HG03280 (cell line): ENCODE measurements around the gene CHID1.

Source experiments
- ATAC-seq: cut with Tn5 transposase; IDR thresholded peaks from one replicate; pipeline ENCODE4 v1.9.1; 2021; ENCODE audit warnings: mild to moderate bottlenecking, moderate library complexity; ENCODE audit not compliant: unreplicated experiment

CHID1 gene

DNA sequence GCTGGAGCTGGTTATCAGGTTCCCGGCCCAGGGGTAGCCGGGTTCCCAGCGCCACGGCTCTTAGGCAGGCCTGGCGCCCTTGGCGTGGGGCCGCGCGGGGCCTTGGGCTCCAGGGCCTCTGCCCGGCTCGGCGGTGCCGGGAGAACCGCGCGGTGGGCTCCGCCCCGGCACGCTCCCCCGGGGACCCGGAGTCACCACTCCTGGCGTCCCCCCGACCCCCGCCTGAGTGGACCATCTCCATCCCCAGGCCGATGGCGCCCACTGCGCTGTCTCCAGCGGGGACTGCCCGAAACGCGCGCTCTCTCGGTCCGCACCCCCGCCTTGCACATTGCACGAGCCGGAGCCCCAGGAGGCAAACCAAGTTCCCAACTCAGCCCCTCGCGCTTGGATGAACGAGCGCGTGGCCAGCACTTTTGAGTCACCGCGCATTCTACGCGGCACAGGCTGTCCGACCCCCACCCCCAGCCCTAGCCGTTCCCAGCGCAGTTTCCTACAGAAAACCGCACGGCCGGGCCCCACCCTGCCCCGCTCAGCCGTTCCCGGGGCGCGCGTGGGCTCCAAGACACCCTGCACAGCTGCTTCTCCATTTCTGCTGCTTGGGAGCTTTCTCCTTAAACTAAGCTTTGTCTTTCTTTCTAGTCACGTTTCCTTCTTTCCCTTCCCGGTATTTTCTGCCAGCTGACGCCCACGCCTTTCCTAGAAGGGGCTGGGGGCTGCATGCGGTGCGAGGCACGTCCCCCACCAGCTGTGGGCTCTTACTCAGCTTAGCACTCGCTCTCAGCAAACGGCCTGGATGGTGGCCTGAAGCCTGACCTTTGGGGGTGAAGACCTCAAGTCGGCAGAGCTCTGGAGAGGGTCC is 650 bp upstream of the CHID1 start:
- peak; percentile 32 for ATAC-seq

DNA sequence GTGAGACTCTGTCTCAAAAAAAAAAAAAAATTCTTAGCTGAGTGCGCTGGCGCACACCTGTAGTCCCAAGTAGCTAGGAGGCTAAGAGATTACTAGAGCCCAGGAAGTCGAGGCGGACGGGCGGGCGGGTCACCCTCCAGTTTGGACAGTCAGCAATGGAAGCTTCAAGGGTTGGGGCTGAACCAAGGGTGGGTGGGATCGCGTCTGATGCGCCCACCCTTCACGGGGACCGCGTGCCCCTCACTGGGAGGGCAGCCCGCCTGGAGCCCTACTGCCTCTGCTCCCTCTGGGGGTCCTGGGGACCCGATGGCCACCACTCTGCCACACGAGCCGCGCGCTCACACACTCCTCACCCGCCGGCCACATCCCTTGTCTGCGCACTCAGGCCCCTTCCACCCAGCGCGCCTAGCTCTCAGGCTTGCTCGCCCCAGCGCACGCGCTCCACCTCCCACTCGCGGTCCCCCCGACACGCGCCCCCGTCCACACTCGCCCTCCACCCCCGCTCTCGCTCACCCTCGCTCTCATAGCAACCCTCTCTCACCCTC is 494 bp downstream of the CHID1 start:
- ATAC-seq = peak; percentile 5

DNA sequence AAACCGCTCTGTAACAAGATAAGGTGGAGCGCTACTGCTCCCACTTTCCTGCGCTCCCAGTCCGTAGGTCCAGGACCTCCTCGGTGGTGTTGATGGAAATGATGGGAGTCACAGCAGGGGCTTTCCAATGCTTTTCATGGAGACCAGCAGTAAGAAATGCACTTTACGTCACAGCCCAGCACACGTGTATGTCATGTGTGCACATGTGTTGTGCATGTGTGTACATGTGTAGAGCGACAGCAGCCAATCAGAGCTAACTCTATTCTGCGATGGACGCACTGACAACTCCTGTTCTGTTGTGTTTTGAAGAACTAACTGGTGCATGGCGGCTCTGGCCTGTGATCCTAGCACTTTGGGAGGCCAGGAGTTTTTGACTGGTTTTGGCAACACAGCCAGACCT is 1.2 kb downstream of the CHID1 start:
- no peak for ATAC-seq

DNA sequence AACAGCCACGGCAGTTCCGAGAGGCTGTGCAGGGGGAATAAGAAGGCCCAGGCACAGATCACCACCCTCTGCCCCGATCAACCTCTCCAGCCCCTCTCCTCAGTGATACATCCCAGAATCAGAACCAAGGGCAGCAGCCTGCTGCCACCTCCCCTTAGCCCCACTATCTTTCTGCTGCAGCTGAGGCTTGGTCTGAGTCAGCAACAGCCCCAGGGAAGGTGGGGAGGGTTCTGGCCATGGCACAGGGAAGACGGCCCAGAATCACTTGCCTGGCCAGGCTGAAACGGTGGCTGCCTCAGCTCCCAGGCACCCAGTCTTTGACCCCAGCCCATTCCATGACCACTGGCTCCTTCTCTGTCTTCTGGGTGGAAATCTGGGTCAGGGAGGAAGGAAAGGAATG is 2.3 kb downstream of the CHID1 start:
- no peak for ATAC-seq

DNA sequence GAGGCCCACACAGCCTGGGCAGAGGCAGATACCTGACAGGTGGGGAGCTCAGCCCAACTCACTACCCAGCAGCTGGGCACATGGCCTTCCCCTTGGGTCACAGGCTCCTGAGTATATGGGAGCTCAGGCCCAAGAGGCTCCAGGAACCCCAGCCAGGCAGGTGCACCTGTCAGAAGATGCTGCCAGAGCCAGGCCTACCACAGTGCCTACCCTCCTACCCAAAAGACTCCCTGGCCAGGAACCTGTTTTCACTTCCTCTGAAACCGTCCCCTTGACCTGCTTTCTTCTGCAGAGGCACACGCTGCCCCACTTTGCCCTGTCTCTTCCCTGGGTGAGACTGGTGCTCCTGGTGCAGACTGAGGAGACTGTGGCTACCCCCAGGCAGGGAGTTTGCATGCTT is 2.9 kb downstream of the CHID1 start:
- no peak for ATAC-seq

DNA sequence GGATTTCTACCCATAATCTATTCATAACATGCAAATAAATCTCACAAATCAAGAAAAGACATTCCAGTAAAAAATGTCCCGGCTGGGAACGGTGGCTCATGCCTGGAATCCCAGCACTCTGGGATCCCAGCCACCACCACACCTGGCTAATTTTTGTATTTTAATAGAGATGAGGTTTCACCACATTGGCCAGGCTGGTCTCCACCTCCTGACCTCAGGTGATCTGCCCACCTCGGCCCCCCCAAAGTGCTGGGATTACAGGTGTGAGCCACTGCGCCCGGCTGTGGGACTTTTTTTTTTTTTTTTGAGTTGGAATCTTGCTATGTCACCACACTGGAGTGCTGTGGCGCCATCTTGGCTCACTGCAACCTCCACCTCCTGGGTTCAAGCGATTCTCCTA is 4.7 kb downstream of the CHID1 start:
- no peak for ATAC-seq

DNA sequence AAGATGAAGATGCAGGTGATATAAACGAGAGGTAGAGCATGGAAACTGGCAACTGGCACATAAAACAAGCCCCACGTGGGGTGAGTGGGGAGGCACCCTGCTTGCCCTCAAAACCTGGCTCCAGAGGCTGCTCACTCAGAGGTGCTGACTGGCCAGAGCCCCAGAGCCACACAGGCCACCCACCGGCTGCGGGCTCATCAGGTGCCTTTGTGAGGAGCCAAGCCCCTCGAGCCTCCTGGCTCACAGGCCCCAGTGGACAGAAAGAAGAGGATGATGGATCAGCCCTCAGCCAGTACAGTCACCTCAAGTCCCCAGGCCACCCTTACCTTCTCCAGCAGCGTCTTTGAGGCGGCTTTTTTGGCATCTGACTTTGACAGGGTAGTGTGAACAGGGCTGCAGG is 6.2 kb downstream of the CHID1 start:
- ATAC-seq = no peak

DNA sequence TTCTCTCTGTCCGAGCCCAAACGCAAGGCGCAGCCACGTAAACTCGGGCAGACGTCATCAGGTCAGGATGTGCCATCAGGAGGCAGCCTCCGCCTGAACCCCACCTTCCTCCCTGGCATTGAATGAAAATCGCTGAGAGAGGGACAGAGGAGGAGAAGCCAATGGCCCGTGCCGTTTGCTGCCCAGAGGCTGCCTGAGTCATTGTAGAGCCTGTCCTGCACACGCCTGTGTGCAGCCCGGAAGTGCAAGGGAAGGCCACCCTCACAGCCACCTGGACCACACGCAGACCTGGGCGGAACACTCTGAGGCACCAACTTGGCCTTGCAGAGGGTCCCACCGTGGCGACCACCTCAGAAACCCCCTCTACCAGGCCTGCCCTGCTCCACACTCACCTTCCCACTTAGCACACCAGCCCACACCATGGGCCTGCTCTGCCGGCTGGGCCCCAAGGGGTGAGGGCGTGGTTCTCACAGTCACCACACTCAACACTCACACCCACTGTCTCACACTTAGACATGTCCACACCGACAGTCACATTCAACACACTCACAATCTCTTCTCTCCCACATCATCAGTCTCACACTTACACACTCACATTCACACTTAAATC is 9.1 kb downstream of the CHID1 start:
- no peak for ATAC-seq

DNA sequence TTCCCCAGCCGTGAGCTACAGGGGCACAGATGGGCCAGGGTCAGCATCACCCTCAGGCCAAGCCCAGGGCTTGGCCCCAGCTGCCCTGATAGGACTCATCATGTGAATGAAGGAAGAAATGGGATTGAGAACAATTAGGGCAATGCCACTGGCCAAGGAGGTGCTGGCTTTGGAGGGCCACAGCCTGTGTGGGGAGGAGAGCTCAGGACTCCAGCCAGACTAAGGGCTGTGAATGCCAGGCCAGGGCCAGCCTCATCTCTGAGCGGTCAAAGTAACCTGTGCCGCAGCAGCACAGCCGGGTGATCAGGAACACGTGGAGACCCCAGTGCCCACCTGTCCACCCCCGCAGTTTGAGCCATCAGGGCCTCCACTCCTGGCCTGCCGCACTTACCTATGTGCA is 10.1 kb downstream of the CHID1 start:
- no peak for ATAC-seq

DNA sequence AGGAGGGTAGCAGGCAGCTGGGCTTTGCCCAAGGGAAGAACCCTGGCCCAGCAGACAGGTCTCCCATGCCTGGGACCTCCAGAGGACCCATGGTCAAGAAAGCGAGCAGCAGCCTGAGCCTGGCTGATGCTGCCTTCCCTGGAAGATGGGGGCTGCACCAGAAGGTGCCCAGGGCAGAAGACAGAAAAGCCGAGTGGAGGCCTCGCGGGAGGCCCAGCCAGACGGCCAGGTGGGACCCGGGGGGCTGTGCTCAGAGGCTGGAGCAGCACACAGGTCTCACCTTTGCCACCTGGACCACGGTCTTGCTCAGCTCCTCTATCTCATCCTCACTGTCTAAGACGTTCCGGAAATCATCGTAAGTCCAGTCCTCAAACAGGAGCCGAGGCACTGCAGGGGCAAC is 10.9 kb downstream of the CHID1 start:
- no peak for ATAC-seq

DNA sequence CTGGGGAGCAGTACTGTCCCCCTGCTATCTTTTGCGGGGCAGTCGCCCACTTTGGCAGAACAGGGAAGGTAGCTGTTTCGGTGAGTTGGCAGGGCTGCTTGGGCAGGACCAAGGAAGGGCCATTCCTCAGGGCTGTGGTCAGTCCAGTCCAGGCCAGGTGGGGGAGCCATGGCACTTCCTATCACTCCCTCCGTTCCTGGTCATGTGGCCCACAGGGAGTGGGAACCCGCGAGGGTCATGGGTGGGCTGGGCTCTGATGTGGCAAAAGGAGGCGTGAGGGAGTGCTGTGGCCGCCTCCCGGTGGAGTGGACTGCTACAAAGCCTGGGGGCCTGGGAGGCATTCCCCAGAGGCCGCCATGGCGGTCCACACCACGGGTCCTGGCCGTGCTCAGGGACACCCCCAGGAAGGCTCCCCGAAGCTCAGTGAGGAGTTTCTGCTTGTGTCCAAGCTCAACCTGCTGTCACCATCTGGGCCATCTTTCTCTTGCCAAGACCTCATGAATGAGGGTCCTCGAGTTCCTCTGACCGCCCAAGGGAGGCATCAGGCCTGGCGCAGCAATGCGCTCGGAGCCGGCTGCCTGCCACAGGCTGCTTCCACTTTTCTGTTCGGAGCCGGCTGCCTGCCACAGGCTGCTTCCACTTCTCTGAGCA is 11.9 kb downstream of the CHID1 start:
- ATAC-seq = no peak

DNA sequence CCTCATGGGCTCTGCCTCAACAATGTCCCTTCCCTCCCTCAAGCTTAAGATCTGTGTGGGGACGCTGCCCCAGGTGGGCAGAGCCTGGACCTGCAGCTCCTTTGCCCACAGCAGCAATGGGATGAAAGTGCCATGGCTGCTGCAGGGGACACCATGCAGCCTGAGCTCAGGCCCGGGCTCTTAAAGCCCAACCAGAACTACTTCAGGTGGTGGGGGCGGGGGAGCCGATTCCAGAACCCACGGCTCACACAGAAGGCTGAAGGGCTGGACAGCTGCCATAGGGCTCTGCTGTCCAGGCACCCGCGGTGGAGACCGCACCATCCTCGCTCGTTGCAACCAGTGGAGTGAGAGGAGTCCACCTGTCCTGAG is 12.5 kb downstream of the CHID1 start:
- no peak for ATAC-seq

DNA sequence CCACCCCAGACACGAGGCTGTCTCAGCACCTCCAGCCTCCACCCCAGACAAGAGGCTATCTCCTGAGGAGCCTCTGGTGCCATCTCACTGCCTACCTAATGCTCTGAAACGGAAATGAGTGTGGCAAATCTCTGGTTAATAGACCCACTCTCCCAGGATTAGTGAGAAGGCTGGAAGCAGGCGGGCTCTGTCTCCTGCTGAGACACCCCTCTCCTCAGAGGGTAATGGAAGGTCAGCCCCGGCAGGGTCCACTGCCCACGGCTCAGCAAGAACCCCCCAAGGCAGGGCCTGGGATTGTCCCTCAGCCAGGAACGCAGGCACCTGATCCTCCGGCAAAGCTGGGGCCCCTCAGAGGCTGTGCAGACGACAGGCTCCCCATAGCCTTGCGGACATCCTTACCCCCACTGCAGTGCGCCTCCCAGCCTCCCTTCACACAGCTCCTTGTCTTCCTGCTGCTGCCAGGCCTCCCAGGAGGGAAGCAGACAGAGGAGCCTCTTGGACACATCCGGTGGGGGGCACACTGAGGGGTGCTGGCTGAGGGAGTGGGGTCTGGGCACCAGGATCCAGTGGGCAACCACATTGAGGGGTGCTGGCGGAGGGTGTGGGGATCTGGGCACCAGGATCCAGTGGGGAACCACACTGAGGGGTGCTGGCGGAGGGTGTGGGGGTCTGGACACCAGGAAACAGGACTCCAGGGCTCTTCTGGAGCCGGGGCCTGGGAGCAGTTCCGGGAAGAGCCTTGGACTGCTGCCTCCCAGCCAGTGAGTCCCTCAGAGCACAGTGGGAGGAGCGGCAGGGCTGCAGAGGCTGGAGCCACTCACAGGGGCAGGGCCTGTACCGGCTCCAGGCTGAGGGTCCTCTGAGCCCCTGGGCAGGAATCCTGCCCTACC is 13.1 kb downstream of the CHID1 start:
- ATAC-seq = no peak

DNA sequence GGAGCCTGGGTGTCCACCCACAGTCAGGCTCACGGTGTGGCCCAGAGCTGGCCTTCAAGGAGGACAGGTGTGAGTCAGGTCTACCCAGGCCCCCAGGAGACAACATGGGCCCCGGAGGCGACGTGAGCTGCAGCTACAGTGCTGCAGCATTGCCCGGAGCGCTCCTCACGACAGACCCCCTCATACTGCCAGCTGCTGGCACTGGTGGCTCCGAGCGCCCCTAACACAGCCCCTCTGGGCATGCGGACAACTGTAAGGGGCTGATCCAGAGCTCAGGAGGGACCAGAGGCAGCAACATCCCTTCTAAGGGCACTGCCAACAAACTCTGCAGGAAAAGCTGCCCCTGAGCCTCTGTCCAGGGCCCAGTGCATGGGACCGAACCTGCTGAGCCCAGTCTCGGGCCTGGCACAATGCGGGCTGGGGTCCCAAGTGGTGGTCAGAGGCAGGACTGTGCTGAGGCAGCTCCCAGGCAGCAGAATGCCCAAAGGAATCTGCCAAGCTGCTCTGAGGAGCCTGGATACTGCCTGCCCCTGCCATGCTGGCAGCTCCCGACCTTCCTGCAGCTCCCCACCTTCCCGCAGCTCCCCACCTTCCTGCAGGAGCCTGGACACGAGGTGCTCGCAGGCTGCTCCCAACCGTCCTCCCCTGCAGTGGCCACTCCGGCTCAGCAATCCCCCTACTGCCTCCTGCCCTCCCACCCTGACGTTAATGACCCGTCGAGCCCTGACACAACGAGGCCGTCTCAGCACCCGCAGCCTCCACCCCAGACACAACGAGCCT is 15.1 kb downstream of the CHID1 start:
- no peak for ATAC-seq

DNA sequence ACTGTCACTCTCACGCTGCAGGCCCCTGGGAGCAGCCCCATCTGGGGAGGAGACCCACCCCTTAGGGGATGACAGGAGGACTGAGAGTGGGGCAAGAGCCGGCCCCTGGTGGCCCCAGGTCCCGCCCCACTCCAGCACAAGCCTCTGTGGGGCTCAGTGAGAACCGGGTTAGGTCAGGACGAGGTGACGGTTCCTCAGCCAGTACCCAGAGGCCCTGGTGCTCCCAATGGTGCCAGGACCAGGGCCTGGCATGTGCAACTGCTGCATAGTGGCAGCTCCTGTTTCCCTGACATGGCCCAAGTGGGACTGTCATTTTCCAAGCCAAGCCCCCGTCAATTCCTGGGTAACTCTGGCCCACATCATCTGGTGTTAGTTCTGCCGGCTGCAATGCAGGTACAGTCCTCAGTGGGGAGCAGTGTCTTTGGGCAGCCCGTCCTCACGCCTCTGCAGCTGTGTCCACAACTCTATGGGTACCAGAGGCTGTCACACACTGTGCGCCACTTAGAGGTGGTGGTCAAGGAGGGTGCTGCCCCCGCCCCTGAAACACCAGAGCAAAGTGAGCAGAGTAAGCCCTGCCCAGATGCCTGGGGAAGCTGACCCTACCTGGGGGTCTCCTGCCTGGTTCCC is 15.9 kb downstream of the CHID1 start:
- ATAC-seq = no peak

DNA sequence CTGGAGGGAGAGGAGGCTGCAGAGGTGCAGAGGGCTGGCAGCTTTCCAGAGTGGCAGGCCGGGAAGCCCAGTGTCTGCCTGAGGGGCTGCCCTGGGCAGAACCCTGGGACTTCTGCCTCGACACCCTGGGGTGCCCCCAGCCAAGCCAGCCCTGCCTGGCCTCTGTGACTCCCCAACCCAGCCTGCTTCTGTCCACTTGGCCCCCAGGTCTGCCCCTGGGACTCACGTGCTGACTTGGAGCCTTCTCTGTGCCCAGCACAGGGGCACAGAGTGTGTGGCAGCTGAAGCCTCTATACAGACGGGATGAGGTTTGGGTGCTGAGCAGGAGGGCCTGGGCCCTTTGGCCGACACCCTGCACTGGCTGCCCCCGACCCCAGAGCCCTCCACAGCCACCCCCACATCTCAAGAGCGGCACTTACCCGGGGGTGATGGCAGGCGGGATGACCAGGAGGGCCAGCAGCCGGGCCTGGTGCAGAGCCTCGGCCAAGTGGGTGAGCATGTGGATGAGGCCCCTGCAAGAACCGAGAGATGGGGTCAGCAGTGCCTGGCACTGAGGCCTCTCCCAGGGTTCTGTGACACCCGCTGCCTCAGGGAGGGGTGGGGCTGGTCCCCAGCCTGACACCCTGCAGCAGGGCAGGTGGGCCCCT is 17.5 kb downstream of the CHID1 start:
- ATAC-seq = no peak

DNA sequence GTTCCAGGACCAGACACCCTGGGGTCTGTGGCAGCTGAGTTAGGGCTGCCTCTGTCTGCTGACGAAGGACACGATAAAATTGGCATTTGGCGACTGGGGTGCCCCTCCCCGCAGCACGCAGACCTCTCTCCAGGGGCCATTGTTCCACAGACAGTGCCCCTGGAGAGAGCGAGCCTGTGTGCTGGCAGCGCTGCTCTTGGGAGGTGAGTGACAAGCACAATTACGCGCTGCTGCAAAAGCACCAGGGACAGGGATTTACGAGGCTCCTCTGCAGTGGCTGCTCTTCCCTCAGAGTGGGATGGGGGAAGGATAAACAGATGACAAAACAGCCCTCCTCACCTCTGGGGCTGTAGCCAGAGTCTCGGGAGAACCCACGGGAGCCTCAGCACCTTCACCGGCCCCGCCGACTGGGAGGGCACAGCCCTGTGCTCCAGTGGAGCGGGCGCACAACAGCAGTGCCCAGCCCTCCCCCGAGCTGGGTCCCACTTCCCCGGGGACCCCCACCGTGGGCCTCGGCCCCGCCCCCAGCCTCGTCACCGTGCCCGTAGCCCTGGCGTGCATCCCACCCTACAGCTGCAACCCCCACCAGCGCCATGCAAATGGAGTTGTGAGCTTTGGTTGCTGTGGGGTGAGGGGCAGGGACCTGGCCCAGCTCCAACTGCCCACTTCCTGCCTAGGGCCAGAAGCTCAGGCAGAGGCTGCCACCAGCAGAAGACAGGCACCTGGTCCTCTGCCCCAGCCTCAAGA is 19.6 kb downstream of the CHID1 start:
- ATAC-seq = no peak

DNA sequence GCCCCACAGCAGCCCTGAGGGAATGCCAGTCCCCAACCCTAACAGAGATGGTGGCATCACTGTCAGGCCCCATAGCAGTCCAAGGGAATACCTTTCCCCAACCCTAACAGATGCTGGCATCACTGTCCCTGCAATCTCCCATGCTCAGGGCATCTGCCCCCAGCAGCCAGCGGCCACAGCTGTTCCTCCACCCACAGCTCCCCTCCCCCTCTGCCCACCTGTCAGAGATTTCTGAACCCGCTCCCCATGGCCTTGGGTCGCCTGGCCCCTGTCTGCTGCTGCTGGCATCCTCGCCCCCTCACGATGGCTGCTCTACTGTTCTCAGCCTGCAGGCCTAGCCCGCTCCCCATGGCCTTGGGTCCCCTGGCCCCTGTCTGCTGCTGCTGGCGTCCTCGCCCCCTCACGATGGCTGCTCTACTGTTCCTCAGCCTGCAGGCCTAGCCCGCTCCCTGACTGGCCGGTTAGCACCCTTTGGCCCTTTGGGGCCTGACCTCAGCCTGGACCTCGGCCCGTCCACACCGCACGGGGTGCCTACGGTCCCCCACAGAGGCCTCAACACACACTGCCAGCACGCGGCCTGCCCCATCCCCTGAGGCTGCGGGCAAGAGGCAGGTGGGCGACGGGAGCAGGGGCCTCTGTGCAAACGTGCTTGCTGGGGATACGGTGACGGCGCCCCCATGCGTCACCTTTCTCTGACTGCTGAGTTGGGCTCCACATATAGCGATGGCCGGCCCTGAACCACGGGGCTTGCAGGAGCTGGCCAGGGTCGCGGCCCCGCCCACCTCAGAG is 20.7 kb downstream of the CHID1 start:
- no peak for ATAC-seq
